Measurements from ENCODE around the gene NFE2L3.

DNA sequence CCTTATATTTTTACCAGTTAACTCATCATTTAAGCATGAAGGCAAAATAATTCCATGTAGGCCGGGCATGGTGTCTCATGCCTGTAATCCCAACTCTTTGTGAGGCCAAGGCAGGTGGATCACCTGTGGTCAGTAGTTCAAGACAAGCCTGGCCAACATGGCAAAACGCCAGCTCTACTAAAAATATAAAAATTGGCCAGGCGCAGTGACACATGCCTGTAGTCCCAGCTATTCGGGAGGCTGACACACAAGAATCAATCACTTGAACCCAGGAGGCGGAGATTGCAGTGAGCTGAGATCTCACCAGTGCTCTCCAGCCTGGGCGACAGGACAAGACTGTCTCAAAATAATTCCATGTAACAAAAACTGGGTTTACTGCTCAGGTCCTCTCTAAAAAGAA, 30.3 kb downstream of the NFE2L3 start:
- TF ChIP-seq, protein P1, sequence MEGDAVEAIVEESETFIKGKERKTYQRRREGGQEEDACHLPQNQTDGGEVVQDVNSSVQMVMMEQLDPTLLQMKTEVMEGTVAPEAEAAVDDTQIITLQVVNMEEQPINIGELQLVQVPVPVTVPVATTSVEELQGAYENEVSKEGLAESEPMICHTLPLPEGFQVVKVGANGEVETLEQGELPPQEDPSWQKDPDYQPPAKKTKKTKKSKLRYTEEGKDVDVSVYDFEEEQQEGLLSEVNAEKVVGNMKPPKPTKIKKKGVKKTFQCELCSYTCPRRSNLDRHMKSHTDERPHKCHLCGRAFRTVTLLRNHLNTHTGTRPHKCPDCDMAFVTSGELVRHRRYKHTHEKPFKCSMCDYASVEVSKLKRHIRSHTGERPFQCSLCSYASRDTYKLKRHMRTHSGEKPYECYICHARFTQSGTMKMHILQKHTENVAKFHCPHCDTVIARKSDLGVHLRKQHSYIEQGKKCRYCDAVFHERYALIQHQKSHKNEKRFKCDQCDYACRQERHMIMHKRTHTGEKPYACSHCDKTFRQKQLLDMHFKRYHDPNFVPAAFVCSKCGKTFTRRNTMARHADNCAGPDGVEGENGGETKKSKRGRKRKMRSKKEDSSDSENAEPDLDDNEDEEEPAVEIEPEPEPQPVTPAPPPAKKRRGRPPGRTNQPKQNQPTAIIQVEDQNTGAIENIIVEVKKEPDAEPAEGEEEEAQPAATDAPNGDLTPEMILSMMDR (IDR thresholded peaks at IDR 0.05) = no peak
- TF ChIP-seq POLR2A (IDR thresholded peaks at IDR 0.05) = no peak

All from upper lobe of left lung (tissue), 4 donors.